Dermis blood vessel endothelial cell (primary cell): ENCODE measurements around the gene TAF1B. TPM values are rescaled to one million over a fixed set of nuclear protein-coding genes. Genes with fewer than 3 reads are reported as not detected.
A peak's percentile ranks its signal among the peaks of the same experiment; 100 is the strongest.

Source experiments
- DNase-seq: peaks from one replicate; pipeline ENCODE4 v3.0.0; 2010
- total RNA-seq: library from RNA; depleted of rRNA; stranded (reverse); fragments of >200 nt; gene quantifications from 2 replicates; pipeline ENCODE4 v1.2.3, GENCODE V29; 2014

Gene TAF1B
- total RNA-seq = 20.6 and 30.3 TPM in 2 replicates

DNA sequence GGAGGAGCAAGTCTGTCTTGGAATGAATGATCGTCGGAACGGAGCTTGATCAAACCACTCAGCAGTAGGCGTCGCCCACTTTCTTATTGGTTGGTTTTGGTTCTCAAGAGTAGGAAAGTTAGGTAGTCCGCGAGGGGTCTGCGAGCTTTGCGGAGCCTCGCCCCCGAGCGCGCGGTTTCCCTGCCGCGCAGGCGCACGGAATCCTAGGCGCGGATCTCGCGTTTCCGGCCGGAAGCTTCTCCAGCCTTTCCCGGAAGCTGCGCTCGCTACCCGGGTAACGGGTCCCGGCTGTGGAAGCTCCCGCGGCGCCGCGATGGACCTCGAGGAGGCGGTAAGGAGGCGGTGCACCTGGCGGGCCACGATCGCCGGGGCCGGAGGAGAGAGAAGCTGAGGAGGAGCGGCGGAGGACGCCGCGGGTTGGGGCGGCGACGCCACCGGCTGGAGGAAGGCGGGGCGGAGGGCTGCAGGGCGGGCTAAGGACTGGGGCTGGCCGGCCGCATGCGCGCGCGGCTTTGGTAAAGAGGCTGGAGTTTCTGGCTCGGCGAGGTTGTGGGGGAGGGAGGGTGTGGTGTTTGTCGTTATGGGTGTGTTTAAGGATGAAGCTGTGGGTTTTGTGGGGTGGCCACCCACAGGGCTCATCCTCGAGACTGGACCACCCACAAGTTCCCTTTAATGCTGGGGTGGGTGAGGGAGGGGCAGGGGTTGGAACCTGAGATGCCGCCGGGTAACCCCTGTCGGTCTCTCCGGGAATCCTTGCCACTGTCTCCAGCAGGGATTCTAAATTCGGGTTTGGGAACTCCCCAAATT lies at the start of gene TAF1B:
Gene TAF1B (plus strand): TSS at position 246 of the 807 bp plus-strand sequence. CDS start 68 bp downstream, at position 314.
- DNase-seq = peak; percentile 92

DNA sequence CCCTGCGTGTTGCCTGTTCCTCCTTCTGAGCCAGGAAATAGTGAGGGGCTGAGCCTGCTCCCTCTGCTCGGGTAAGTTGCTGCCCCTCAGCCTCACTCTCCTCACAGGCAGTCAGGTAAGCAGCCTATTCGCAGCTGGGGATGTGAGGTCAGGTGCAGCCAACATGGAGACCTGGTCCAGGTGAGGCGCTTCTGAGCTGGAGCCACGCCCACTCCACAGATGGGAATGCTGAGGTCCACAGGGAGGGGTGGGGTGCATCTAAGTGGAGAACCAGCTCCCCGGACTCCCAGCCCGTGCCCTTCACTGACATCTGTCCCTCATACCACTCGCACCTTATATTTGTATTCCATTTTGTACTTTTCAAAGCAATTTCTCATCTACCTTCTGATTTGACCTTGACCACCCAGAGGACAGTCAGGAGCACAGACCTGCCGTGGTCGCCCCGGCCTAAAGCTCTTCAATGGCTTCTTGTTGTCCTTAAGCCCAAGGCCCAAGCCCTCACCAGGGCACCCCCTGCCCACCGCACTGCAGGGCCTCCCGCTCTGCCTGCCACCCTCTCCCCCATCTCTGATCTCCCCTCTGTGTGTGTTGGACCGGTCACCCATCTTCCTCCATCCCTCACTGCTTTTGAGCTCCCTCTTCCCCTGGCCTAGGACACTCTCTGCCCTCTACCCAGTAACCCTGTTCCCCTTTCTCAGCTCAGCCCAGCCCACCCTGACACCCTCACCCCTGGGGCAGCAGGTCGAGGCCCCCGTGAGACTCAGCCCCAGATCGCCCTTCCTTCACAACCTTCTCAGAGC lies 49.2 kb upstream of the TAF1B start:
- no peak for DNase-seq

DNA sequence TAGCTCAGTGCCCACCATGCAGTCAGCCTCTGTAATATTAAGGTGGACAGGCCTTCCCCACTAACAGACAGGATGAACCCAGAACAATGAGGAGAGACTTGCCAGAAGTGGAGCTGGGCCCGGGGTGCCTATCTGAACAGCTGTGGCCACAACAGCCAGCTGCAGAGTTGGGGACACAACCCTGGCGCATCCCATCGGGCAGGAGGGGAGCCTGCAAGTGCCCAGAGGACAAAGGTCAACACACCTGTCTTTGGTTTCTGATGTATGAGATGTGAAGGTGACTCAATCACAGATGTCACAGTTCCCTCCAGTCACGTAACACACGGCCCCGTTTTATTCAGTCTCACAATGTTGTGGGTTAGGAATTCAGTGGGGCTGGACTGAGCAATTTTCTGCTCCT lies 48.2 kb upstream of the TAF1B start:
- no peak for DNase-seq

DNA sequence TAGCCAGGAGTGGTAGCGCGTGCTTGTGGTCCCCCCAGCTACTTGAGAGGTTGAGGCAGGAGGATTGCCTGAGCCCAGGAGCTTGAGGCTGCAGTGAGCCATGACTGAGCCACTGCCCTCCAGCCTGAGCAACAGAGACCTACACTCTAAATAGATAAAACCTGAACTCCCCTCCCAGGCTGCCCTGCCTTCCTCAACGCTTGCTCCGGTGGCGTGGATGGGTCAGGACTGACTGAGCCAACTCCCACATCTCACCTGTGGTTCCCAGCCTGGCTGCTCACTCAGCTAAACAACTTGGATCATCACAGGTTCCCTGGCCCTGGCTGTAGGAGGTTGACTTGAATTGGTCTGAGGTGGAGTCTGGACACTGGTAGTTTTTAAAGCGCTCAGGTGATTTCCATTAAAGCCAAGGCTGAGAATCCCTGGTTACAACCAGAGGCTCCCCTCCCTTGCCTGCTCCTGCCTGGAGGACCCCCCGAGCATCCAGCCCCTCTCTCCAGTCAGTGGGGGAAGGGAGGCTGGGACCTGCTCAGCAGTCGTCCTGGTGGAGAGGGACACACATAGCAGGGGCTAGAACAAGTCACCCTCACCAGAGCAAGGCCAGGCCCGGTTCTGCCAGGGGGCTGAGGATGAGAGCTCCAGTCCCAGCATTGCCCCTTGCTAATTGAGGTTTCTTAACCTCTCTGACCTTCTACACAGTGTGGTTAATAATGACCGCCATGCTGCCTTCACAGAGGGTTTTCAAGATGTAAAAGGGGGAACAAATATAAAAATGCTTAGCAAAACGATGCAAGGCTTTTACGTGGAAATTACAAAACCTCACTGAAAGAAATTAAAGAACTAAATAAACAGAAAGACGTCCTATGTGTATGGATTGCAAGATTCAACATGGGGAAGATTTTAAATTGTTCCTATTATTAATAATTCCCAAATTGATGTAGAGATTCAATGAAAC lies 46.9 kb upstream of the TAF1B start:
- no peak for DNase-seq

DNA sequence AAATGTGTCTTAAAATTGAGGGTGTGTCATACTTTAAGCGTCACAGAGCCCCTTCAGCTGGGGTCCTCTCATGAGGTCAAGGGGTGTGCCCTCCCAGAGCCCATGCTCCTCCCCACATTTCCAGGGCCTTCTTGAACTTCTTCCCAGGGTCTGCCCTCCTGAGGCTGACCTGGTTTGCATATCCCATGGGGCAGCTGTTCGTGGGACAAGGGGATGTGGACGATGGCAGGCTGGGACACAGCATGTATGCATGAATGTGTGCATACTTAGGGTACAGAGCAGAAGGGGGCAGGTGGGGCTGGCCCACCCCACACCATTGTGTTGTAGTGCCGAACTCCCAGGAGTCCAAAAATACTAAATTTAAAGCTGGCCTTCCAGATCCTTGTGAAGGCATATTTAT lies 46.2 kb upstream of the TAF1B start:
- DNase-seq = no peak

DNA sequence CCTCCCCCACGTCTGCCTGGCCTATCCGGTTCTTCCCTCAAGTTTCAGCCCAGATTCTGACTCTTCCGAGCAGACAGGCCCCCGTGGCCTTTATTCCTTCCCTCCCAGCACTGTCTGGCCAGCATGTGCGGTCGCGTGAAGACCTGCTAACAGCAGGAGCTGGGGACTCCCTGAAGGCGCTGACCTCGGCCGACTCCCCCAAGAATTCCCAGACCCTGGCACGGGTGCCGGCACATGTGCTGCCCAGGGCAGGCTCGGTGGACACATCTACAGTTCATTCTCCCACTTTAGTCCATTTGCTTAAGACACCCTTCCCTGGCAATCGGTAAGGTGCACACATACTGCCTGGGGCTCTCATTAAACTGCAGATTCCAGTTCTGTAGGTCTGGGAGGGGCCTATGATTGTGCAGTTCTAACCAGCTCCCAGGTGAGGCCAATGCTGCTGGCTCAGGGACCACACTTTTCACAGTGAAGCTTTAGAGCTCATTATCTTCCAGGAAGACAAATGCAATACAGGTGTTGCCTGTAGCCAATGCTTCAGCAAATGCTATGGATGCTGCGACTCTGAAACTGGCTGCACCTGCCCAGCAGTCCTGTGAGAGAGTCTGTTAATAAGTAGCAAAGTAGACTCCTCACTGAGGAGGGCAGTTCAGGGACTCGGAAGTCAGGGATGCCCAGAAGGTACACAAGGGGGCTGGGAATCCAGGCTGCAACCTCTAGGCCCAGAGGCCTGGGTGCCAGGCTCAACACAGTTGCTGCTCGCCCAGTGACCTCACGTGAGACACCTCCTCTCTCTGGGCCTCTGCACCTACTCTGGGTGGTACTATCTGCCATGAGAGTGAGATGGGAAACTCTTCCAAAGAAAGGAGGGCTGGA lies 45.4 kb upstream of the TAF1B start:
- no peak for DNase-seq

DNA sequence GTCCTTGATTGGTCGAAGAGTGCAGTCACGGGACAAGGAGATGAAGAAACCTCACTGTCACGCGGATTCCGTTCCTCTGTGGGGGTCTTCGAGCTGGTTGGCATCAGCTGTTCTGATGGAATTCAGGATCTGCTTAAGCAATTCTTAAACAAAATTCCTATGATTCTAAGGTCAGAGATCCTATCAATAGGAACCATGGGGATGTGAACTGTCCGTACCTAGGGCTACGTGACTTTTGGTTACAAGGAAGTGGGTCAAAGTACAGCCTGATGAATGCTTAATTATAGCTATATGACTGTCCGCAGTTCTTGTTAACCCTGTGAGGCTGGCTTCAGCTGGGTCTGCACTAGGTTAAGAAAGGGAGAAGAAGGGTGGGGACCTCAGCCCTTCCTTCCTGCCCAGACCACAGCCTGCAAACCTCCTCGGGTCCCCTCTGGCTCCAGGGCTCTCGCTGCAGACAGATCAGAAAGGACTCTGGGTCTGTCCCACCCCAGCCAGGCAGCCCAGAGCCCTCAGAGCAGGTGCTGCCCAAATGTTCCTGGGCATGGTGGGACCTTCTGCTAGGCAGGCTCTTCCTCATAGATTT lies 44.2 kb upstream of the TAF1B start:
- no peak for DNase-seq

DNA sequence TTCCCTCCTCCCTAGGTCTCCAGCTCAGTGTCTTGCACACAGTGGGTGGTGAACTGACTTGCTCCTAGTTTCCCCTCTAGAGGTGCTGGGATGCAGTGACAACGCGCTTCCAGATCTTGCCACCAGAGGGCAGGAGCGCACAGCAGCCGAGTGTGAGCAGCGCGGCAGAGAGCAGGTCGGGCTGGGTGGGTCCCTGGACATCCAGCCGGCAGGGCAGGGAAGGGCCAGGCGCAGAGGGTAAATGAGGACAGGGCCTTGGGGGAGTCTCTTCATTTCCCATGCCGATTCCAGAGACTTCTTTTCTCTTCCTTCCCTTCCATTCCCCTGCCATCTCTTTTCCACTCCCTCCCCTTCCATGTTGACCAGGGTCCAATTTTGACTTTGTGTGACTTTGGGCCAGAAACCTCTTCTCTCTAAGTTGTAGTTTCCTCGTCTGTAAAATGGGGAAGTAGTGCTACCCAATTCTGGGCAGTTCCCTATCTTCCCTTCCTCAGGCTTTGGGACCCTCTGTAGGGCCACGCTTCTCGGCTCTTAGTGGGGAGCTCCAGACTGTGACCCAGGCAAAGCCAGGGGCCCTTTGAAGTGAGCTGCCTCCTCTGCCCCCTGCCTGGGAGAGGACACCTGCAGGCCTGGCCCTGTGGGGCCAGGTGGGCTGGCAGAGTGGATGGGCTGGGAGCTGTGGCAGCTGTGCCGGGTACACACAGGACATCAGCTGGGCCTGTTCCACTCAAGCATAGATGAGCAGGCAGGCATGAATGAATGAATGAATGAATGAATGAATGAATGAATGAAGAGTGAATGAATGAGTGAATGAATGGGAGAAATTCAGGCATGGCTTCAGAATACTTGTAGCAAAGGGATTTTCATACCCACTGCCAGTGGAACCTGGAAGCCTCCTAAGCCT lies 43.3 kb upstream of the TAF1B start:
- peak; percentile 88 for DNase-seq

DNA sequence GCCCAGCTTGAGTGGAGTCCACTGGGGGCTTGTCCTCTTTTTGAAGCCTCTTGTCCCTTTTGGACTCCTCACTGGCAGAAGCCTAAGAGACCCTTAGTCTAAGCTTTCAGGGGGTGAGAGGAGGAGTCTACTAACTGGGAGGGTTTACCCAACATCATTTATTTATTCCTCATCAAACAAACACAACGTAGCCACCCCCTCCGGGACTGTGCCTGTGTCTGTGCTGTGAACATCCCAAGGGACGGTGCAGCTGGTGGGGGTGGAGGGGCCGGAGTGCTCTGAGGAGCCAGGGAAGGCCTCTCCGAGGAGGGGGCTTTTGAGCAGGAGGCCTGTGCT lies 42.7 kb upstream of the TAF1B start:
- no peak for DNase-seq

DNA sequence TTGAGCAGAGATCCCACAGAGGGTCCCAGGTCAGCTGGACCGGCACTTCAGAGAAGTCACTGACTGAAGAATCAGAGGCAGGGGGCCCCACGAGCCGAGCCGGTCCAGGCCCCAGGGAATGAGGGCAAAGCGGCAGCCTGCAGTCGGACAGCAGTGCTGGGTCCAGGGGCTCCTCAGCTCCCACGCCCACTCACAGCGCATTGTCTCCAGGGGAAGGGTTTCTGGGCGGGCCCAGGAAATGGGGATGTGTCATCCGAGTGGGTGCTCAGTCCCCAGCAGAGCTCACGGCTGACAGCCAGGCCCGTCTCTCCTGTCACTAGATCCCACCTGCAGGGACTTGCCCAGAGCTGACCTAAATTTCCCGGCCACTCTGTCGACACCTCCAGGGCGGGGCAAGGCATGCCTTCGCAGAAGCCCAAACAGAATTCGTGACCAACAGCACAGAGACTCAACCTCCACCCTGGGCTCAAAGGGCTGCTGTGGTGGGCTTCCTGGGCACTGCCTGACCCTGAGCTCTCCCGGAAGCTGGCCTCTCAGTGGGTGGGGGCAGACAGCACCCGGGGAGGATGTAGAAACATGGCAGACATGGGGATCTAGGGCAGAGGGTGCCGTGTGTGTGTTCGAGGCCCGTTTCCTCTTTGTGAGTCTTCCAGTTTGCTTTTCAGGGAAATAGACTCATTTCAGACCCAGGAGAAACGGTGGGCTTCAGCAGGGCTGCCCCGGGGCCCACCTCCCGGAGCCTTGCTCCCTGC lies 42.1 kb upstream of the TAF1B start:
- DNase-seq = no peak

DNA sequence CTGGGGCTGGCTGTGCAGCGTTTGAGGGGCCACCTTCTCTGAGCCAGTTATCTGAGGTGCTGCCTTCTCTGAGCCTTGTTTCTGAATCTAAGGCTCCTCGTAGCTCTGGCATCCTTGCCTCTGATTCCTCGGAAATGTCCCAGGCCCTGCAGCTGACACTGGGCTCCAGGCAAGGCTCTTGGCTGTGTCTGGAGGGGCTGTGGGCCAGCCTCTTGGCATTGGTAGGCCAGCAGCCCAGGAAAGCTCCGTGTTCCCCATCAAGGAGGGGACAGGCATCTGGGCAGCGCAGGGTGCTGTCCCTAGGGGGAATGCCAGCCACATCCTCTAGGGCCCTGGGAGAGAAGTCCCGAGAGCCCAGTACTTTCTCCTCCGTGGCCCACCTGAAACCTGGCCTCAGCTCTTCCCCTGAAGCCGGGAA lies 40.7 kb upstream of the TAF1B start:
- no peak for DNase-seq

DNA sequence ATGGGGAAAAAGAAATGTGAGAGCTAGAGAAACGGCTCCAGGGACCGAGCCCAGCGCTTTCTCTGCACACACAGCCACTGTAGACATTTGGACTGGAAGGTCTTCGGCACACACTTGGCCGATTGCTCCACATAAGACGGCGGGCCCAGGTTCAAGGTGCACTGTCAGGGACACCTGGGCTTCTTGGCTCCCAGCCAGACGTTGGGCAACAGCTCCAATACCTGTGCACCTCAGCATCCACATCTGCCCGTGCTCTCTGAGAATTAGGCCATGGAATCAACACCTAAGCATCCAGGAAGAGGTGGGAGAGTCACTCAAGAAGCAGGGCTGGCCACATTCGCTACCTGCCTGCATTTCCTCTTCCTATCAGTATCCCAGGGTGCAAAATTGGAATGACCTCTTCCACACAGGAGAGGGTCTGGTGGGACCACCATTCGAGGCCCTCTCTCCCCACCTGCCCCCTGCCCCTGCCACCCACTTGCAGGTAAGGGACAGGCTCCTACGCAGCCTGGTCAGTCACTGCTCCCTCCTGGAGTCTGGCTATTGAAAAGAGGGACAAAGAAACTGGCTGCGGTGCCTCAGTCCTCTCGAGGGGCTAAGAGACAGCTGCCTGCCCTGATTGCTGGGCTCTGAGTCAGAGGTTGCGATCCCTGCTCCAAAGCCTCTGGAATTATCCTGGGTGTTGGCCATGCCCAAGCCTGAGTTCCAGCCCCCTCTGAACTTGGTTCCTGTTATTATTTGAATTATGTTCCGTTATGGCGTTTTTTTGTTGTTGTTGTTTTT lies 40.1 kb upstream of the TAF1B start:
- no peak for DNase-seq

DNA sequence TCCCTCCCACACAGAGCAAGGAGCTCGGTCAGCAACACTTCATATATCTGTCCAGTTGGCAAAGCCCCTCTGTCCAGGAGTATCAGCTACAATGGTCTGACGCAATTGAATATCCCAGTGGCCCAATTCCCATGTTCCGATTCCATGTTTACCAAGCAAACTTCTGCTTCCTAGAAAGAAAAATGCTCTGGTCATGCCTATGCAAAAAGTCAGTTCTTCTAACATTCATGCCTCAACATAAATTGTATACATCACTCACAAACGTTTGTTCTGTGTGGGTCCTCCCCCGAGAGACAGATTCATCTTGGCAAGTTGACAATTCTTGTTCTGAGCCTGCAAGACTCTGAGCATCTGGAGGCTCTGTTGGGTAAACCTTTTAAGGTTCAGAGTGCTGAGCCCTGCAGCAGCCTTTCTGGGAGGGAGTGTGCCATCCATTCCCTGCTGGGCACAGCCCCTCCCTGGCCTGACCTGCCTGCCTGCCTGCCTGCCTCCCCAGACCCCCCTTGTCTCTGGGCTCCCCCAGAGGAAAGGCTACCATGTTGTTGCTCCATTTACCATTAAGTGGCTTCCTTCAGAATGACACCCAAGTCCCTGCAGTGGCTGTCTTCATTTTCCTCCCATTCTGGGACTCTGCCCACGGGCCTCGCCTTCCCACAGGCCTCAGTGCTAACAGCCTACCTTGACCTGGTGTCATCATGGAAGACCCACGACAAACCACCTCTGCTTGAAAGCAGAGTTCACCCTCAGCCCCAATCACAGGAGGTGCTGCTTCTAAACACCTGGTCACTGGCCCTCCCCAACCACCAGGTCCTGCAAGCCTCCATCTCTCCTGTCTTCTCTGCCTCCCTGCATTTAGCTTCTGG lies 37.6 kb upstream of the TAF1B start:
- no peak for DNase-seq

DNA sequence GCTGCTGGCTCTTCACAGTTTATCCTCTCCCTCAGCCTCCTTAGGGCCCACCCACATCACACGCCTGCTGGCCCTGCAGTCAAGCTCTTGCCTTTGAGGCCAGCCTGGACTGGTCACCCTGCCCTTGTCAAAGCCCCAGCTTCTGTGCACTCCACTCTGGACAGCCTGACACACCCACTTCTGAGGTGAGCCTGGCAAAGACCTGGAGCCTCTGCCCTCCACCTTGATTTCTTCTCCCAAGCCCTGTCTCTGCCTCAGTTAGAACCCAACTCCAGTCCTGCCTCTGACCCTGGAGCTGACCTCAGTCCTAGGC lies 37.0 kb upstream of the TAF1B start:
- DNase-seq = no peak

DNA sequence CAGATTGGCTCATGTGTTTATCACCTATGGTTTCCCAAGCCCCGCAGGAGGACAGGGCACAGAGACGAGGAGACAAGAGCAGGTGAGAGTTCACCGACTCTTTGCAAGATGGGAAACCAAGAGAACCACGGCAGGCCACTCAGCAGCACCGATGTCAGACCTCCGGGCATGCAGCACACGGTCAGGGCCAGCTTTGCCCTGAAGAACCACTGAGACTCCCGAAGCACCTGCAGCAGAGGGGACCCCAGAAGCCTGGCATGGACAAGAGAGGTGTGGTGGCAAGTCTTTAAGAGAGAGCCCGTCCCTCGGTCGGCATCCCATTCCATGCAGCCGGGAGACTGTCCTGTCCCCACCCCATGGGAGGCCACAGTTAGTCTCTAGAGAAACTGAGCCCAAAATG lies 36.6 kb upstream of the TAF1B start:
- DNase-seq = no peak

DNA sequence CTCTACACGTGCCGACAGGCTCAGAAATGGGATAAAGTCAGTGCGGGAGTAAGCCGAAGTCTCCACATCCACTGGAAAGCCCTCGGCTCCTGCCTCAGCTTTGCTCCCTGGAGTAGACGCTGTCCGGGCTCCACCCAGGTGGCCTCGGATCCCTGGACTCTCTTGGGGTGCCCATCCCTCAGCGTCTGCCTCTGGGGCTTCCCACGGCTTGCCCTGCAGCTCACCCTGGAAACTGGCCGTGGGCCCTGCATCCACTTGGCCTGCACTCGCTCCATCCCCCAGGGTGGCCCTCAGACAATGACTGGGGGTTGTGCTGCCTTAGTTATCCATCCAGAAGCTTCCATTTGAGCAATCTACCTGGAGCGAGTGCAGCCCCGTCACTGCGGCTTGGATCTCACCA lies 36.2 kb upstream of the TAF1B start:
- DNase-seq = no peak

DNA sequence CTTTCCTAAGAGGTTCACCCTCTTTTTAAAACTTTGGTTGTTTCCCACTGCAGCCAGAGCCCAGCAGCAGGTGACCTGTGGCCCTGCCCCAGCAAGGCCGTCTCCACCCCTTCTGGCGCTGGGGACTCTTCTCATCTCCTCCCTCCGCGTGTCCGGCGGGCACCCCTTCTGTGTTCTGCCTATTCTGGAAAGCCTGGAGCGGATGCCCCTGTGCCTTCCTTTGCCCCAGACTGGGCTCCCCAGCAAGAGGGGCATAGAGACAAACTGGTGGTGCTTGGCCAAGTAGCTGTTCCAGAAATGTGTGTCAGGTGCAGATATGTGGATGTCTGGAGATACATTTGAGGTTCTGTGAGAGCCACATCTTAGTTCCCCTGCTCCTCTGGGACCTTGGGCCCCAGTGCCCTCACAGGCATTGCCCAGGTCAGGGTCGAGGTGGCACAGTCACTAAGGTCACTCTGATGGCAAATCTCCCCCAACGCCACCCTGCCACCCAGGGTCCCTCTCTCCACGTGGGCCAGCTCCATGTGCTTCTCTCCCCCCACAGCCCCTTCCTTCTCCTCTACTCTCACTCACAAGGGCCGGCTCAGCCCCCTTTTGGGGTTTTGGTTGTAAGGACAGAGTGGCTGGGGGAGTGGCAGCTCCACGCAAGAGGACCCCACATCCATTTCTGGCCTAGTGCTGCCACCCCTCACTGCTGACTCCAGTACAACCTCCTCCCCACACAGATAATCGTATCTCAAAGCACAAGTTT lies 35.5 kb upstream of the TAF1B start:
- no peak for DNase-seq
